ENCODE measurements around the gene FGF14.

DNA sequence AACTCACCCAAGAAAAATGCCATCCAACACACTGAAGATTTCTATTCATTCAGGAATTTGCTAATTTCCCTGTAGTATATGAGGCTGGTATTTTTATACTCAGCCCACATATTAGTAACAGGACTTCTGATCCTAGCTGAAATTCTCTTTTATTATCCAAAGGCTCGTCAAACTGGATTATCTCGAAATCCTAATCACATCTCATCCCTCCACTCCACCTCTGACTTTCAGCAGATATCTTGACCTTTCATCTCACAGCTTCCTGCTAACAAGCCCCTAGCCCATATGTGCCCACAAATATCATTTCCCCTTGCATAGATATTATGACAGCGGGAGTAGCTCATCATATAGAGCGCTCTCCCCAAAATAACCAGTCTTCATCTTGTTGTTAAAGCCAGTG, 279.7 kb downstream of the FGF14 start:
- TF ChIP-seq, protein P1, sequence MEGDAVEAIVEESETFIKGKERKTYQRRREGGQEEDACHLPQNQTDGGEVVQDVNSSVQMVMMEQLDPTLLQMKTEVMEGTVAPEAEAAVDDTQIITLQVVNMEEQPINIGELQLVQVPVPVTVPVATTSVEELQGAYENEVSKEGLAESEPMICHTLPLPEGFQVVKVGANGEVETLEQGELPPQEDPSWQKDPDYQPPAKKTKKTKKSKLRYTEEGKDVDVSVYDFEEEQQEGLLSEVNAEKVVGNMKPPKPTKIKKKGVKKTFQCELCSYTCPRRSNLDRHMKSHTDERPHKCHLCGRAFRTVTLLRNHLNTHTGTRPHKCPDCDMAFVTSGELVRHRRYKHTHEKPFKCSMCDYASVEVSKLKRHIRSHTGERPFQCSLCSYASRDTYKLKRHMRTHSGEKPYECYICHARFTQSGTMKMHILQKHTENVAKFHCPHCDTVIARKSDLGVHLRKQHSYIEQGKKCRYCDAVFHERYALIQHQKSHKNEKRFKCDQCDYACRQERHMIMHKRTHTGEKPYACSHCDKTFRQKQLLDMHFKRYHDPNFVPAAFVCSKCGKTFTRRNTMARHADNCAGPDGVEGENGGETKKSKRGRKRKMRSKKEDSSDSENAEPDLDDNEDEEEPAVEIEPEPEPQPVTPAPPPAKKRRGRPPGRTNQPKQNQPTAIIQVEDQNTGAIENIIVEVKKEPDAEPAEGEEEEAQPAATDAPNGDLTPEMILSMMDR (conservative IDR thresholded peaks at IDR 0.05; ENCODE audit: low read depth, low read length) = no peak
- no peak for TF ChIP-seq EZH2 (IDR thresholded peaks at IDR 0.05; ENCODE audit: low read length, unreplicated experiment)

All from PC-3 (cell line).